ENCODE measurements around the gene MNAT1.

DNA sequence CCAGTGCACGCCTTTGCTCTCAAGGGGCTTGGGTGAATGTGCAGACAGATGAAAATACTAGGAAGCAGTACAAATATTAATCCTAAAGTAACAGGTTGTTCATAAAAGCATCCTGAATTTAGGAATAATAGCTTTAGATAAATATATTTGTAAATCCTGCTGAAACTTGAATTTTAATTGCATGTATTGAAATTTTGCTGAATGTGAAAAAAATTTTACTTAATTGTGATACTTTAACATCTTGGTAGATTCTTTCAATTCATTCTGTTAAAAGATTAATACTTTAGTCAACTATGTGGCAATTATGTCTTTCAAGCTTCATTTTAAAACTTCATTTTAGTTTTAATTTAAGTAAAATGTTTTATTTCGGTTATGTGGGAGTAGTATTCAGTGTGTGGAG, 251.9 kb downstream of the MNAT1 start:
- TF ChIP-seq, protein P1, sequence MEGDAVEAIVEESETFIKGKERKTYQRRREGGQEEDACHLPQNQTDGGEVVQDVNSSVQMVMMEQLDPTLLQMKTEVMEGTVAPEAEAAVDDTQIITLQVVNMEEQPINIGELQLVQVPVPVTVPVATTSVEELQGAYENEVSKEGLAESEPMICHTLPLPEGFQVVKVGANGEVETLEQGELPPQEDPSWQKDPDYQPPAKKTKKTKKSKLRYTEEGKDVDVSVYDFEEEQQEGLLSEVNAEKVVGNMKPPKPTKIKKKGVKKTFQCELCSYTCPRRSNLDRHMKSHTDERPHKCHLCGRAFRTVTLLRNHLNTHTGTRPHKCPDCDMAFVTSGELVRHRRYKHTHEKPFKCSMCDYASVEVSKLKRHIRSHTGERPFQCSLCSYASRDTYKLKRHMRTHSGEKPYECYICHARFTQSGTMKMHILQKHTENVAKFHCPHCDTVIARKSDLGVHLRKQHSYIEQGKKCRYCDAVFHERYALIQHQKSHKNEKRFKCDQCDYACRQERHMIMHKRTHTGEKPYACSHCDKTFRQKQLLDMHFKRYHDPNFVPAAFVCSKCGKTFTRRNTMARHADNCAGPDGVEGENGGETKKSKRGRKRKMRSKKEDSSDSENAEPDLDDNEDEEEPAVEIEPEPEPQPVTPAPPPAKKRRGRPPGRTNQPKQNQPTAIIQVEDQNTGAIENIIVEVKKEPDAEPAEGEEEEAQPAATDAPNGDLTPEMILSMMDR (IDR thresholded peaks at IDR 0.05): no peak
- TF ChIP-seq POLR2AphosphoS5 (IDR thresholded peaks at IDR 0.05): no peak
- no peak for TF ChIP-seq POLR2A (IDR thresholded peaks at IDR 0.05)
- TF ChIP-seq EP300 (IDR thresholded peaks at IDR 0.05; ENCODE audit: low read depth): no peak

All from transverse colon (tissue), 4 donors.